ENCODE data around the gene SFI1. TPM values are rescaled to one million over a fixed set of nuclear protein-coding genes. Genes with fewer than 3 reads are reported as not detected.

SFI1 gene
- total and polyA plus RNA-seq, 2 of the 8 experiments (the other 6 are each of a cell fraction or from before 2014, with no cell fraction given): 10.4 to 30.1 TPM

DNA sequence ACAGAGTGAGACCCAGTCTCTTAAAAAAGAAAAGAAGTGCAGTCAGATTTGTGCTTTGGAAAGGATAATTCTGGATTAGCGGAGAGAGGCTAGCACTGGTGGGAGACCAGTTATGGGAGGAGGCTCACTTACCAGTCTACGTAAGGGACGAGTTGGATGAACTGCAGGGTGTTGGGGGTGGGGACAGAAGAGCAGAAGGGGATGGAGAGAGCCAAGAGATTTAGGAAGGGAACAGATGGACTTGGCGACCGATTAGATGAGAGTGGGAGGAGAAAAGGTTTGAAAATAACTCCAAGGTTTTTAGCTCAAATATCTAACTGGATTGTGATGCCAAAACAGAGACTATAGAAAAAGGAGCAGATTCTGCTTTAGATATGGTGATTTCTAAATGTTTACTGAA lies 81.4 kb downstream of the SFI1 start (continued):
- TF ChIP-seq TBP (IDR thresholded peaks at IDR 0.05; ENCODE audit: low read depth, low read length) (no peak), KDM5A (IDR thresholded peaks at IDR 0.05; ENCODE audit: low read length) (no peak), RNF2 (IDR thresholded peaks at IDR 0.05; ENCODE audit: borderline replicate concordance, low read depth, low read length, missing control alignments, poor library complexity, severe bottlenecking) (no peak), FOSL1 (IDR thresholded peaks at IDR 0.05; ENCODE audit: insufficient read depth, low read depth, low read length) (no peak), CBX5 (IDR thresholded peaks at IDR 0.05; ENCODE audit: low read depth, low read length) (no peak), RFX5 (IDR thresholded peaks at IDR 0.05; ENCODE audit: borderline replicate concordance, low read depth, low read length) (no peak), ASH2L (IDR thresholded peaks at IDR 0.05; ENCODE audit: low read length) (no peak)
- TF ChIP-seq, protein P1, sequence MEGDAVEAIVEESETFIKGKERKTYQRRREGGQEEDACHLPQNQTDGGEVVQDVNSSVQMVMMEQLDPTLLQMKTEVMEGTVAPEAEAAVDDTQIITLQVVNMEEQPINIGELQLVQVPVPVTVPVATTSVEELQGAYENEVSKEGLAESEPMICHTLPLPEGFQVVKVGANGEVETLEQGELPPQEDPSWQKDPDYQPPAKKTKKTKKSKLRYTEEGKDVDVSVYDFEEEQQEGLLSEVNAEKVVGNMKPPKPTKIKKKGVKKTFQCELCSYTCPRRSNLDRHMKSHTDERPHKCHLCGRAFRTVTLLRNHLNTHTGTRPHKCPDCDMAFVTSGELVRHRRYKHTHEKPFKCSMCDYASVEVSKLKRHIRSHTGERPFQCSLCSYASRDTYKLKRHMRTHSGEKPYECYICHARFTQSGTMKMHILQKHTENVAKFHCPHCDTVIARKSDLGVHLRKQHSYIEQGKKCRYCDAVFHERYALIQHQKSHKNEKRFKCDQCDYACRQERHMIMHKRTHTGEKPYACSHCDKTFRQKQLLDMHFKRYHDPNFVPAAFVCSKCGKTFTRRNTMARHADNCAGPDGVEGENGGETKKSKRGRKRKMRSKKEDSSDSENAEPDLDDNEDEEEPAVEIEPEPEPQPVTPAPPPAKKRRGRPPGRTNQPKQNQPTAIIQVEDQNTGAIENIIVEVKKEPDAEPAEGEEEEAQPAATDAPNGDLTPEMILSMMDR (IDR thresholded peaks at IDR 0.05; ENCODE audit: control extremely low read depth in 1 of 3, insufficient read depth in 1 of 3, low read depth in 1 of 3, low read length in 3 of 3): no peak
